ENCODE measurements around the gene UNK.

- TF ChIP-seq POLR2A (IDR thresholded peaks at IDR 0.05) (no peak), CTCF (IDR thresholded peaks at IDR 0.05) (no peak)
Observed at GRCh38 chr17:75813081-75814020, 28.7 kb downstream of the UNK start.
